ENCODE measurements around the gene MRPS2. TPM values are rescaled to one million over a fixed set of nuclear protein-coding genes. Genes with fewer than 3 reads are reported as not detected.
"Not testable (repeated sequence)": the region's sequence is repeated elsewhere in the genome, so short reads cannot be mapped to it uniquely, and the experiment has no call there.

Gene MRPS2
- total RNA-seq, 1 donor from 2014 or later: 70.8 TPM

- peaks cover 6% of the 10 kb centered on the region for H3K9me3 Mint-ChIP-seq
- no peak overlapping the region for H3K4me3 Mint-ChIP-seq
- peaks cover 21% of the 10 kb centered on the region for H3K4me1 Mint-ChIP-seq (ENCODE audit: low read depth)
- no peak overlapping the region for H3K27ac Mint-ChIP-seq
- no peak for DNase-seq (ENCODE audit: low spot score)
- H3K27me3 Mint-ChIP-seq (ENCODE audit: insufficient read depth): no peaks in the 10 kb centered on the region
- peaks cover 16% of the 10 kb centered on the region for H3K36me3 Mint-ChIP-seq (ENCODE audit: low read depth)
- intact Hi-C loops (cut with micrococcal nuclease): loop anchor here (10.0 kb wide), 1 partner anchor 608 kb away; the partner anchor contains the start of gene TMEM250
Measured at GRCh38 chr9:135506327-135507103, 6.0 kb downstream of the MRPS2 start.

GRCh38 chr9:135507104-135508035 is 6.9 kb downstream of the MRPS2 start:
- DNase-seq (ENCODE audit: low spot score): no peak
- Mint-ChIP-seq H3K4me1 (ENCODE audit: low read depth) (peaks cover 20% of the 10 kb centered on the region), H3K4me3 (no peak overlapping the region), H3K9me3 (peaks cover 6% of the 10 kb centered on the region), H3K27me3 (ENCODE audit: insufficient read depth) (peaks cover 1% of the 10 kb centered on the region), H3K36me3 (ENCODE audit: low read depth) (peaks cover 13% of the 10 kb centered on the region), H3K27ac (no peak overlapping the region)
- intact Hi-C loops (cut with micrococcal nuclease): loop anchor here (10.0 kb wide), 1 partner anchor 607 kb away; the partner anchor contains the start of gene TMEM250

GRCh38 chr9:135508211-135508820 is 7.8 kb downstream of the MRPS2 start:
- no peak for DNase-seq (ENCODE audit: low spot score)
- peaks cover 9% of the 10 kb centered on the region for H3K36me3 Mint-ChIP-seq (ENCODE audit: low read depth)
- peaks cover 22% of the 10 kb centered on the region for H3K4me1 Mint-ChIP-seq (ENCODE audit: low read depth)
- no peak overlapping the region for H3K4me3 Mint-ChIP-seq
- H3K9me3 Mint-ChIP-seq: peaks cover 6% of the 10 kb centered on the region
- intact Hi-C loops (cut with micrococcal nuclease): loop anchor here (10.0 kb wide), 1 partner anchor 606 kb away; the partner anchor contains the start of gene TMEM250
- H3K27me3 Mint-ChIP-seq (ENCODE audit: insufficient read depth): peaks cover 6% of the 10 kb centered on the region
- no peak overlapping the region for H3K27ac Mint-ChIP-seq

- Mint-ChIP-seq H3K4me3 (no peak overlapping the region), H3K9me3 (peaks cover 6% of the 10 kb centered on the region), H3K4me1 (ENCODE audit: low read depth) (peaks cover 22% of the 10 kb centered on the region), H3K27ac (no peak overlapping the region), H3K27me3 (ENCODE audit: insufficient read depth) (peaks cover 6% of the 10 kb centered on the region), H3K36me3 (ENCODE audit: low read depth) (peaks cover 7% of the 10 kb centered on the region)
- intact Hi-C loops (cut with micrococcal nuclease): loop anchor here (10.0 kb wide), 1 partner anchor 605 kb away; the partner anchor contains the start of gene TMEM250
- no peak for DNase-seq (ENCODE audit: low spot score)
Measured at GRCh38 chr9:135509458-135509857, 9.0 kb downstream of the MRPS2 start.

- Mint-ChIP-seq H3K27ac (no peak overlapping the region), H3K4me3 (no peak overlapping the region), H3K27me3 (ENCODE audit: insufficient read depth) (peaks cover 6% of the 10 kb centered on the region), H3K9me3 (peaks cover 6% of the 10 kb centered on the region), H3K4me1 (ENCODE audit: low read depth) (peaks cover 28% of the 10 kb centered on the region), H3K36me3 (ENCODE audit: low read depth) (no peaks in the 10 kb centered on the region)
- intact Hi-C loops (cut with micrococcal nuclease): no loop called here
- no peak for DNase-seq (ENCODE audit: low spot score)
Measured at GRCh38 chr9:135512241-135512603, 11.7 kb downstream of the MRPS2 start.

- no peak for DNase-seq (ENCODE audit: low spot score)
- peaks cover 6% of the 10 kb centered on the region for H3K9me3 Mint-ChIP-seq
- peaks cover 28% of the 10 kb centered on the region for H3K4me1 Mint-ChIP-seq (ENCODE audit: low read depth)
- no peak overlapping the region for H3K27ac Mint-ChIP-seq
- no peaks in the 10 kb centered on the region for H3K36me3 Mint-ChIP-seq (ENCODE audit: low read depth)
- intact Hi-C loops (cut with micrococcal nuclease): no loop called here
- H3K27me3 Mint-ChIP-seq (ENCODE audit: insufficient read depth): peaks cover 9% of the 10 kb centered on the region
- no peak overlapping the region for H3K4me3 Mint-ChIP-seq
Measured at GRCh38 chr9:135512904-135513303, 12.4 kb downstream of the MRPS2 start.

DNA sequence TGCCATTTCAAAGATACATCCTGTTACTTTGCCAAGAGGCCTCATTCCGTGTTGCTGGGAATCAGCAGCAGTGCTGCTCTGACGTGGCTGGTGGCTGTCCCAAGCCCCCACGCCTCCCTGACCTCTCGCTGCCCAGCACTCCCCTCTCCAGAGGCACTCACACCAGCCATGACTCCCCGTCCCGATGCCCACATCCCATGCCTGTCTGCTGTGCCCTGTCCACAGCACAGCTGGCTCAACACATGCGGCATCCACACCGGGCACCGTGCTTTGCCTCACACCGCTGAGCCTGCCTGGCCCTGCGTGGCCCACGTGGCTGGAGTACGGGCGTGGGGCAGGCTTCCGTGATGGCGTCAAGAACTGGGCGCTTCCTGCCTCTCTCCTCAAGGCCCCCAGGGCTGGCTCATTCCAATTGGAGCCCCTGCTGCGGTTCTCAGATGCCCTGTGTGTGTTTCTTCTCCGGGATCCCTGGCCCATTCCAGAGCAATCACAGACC is 12.9 kb downstream of the MRPS2 start:
- peaks cover 28% of the 10 kb centered on the region for H3K4me1 Mint-ChIP-seq (ENCODE audit: low read depth)
- H3K9me3 Mint-ChIP-seq: peaks cover 6% of the 10 kb centered on the region
- DNase-seq (ENCODE audit: low spot score): no peak
- intact Hi-C loops (cut with micrococcal nuclease): no loop called here
- H3K36me3 Mint-ChIP-seq (ENCODE audit: low read depth): no peaks in the 10 kb centered on the region
- no peak overlapping the region for H3K4me3 Mint-ChIP-seq
- H3K27ac Mint-ChIP-seq: no peak overlapping the region
- H3K27me3 Mint-ChIP-seq (ENCODE audit: insufficient read depth): peaks cover 9% of the 10 kb centered on the region

DNA sequence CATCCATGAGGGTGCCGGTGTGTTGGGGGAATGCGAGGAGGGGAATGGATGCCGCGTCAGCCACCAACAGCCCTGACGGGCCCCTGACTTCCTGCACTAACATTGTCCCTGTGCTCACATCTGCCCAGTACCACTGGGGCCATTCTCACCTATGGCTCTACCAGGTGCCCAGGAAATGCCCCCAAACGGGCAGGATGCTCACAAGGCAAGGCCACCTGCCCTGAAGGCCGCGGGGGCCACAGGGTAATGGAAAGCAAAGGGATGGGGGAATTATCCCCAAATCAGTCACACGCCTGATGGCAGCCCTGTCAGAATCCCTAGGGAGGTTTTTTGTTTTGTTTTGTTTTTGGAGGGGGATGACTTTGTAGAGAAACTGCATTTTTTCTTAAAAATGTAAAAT is 13.4 kb downstream of the MRPS2 start:
- H3K36me3 Mint-ChIP-seq (ENCODE audit: low read depth); H3K4me3 Mint-ChIP-seq; H3K27ac Mint-ChIP-seq; H3K9me3 Mint-ChIP-seq; DNase-seq (ENCODE audit: low spot score); H3K27me3 Mint-ChIP-seq (ENCODE audit: insufficient read depth); intact Hi-C loops (cut with micrococcal nuclease): not testable (repeated sequence)
- peaks cover 28% of the 10 kb centered on the region for H3K4me1 Mint-ChIP-seq (ENCODE audit: low read depth)

GRCh38 chr9:135514342-135515082 is 14.0 kb downstream of the MRPS2 start:
- Mint-ChIP-seq H3K4me3 (no peak overlapping the region), H3K27me3 (ENCODE audit: insufficient read depth) (peaks cover 9% of the 10 kb centered on the region), H3K9me3 (peaks cover 1% of the 10 kb centered on the region), H3K27ac (no peak overlapping the region), H3K4me1 (ENCODE audit: low read depth) (peaks cover 28% of the 10 kb centered on the region), H3K36me3 (ENCODE audit: low read depth) (no peaks in the 10 kb centered on the region)
- intact Hi-C loops (cut with micrococcal nuclease): no loop called here
- no peak for DNase-seq (ENCODE audit: low spot score)

DNA sequence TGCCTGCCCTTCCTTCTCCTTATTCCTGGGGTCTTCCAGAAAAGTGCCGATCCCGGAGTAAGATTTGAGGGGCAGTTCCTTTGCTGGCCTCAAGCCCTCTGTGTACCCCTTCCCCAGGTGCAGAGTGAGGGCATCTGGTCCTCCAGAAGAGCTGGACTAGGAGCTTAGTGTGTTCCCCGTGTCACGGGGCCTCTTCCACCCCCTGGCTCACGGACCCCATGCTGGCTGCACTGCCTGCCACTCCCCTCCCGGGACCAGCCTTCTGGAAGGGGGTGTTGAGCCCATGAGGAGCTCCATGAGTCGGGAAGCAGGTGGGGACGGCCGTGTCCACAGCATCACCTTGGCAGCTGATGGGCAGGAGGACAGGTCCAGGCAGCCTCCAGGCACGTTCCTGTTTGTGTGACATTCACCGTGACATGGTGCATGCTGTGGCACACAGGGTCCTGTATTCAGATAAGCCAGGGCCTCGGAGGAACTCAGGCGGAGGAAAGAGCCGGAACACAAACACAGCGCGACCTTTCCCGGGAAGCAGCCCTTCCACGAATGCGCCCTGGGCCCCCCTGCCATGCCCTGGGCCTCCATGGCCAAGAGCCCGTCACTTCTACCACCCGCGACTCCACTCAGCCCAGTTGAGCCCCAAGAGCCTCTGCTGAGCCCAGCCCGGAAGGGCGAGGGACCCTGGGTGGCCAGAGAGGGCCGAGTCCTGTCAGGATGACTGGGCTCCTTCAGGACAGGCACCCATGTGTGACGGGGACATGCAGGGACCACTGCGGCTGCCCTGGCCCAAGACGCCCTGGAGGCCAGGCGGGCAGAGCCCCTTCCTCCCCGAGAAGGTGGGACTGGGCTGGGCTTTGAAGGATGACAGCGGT is 14.8 kb downstream of the MRPS2 start:
- peaks cover 28% of the 10 kb centered on the region for H3K4me1 Mint-ChIP-seq (ENCODE audit: low read depth)
- H3K27ac Mint-ChIP-seq: no peak overlapping the region

GRCh38 chr9:135516132-135516860 is 15.8 kb downstream of the MRPS2 start:
- DNase-seq (ENCODE audit: low spot score): no peak
- no peak overlapping the region for H3K4me3 Mint-ChIP-seq
- peaks cover 15% of the 10 kb centered on the region for H3K27me3 Mint-ChIP-seq (ENCODE audit: insufficient read depth)
- no peaks in the 10 kb centered on the region for H3K36me3 Mint-ChIP-seq (ENCODE audit: low read depth)
- H3K27ac Mint-ChIP-seq: no peak overlapping the region
- peaks cover 22% of the 10 kb centered on the region for H3K4me1 Mint-ChIP-seq (ENCODE audit: low read depth)
- intact Hi-C loops (cut with micrococcal nuclease): no loop called here
- H3K9me3 Mint-ChIP-seq: no peaks in the 10 kb centered on the region

More for the DNA sequence above, 14.8 kb downstream of the MRPS2 start:
- intact Hi-C loops (cut with micrococcal nuclease): no loop called here
- peaks cover 13% of the 10 kb centered on the region for H3K27me3 Mint-ChIP-seq (ENCODE audit: insufficient read depth)
- H3K36me3 Mint-ChIP-seq (ENCODE audit: low read depth): no peaks in the 10 kb centered on the region
- H3K4me3 Mint-ChIP-seq: no peak overlapping the region
- H3K9me3 Mint-ChIP-seq: no peaks in the 10 kb centered on the region
- no peak for DNase-seq (ENCODE audit: low spot score)
